ENCODE data around the gene EBLN2. TPM values are rescaled to one million over a fixed set of nuclear protein-coding genes. Genes with fewer than 3 reads are reported as not detected.

The EBLN2 gene
- total and polyA plus RNA-seq, 9 of the 15 experiments (the other 6 are each of a cell fraction or from before 2014, with no cell fraction given) = 0.39 to 4.6 (median 2.2) TPM

DNA sequence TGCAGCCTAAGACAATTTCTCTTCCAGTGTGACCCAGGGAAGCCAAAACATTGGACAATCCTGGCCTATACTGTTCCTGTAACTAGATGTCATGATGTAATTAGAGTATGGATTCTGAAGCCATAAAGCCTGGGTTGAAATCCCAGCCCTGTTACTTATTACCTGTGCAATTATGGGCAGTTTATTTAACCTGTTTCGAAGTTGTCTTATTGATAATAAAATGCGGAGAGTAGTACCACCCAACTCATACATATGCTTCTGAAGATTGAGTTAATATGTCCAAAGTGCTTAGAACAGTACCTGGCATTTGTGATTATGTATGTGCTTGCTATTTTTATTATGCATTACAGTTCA is 34.7 kb upstream of the EBLN2 start:
- FAIRE-seq (no peak), ATAC-seq (no peak), DNase-seq (ENCODE audit: extremely low read depth in 1 of 4, low spot score in 3 of 4) (no peak)
- Histone ChIP-seq H3K27ac (ENCODE audit: extremely low read depth, low read depth, low read length) (no peak overlapping the region), H4K20me1 (replicated peaks; ENCODE audit: control insufficient read depth, insufficient read depth, low read length) (peaks cover 16% of the 10 kb centered on the region), H3K9me3 (replicated peaks; ENCODE audit: control insufficient read depth, insufficient read depth, low read depth, low read length) (0 out of 2 replicates have a peak, but pooled peaks cover 3% of the 10 kb centered on the region), H3K4me3 (no peak overlapping the region), H3K36me3 (ENCODE audit: control insufficient read depth, insufficient read depth, low read length) (peaks cover 20% of the 10 kb centered on the region), H3K27me3 (ENCODE audit: control insufficient read depth in 2 of 2, insufficient read depth in 2 of 2, low read length in 2 of 2) (no peaks in the 10 kb centered on the region), H3K9me1 (ENCODE audit: control insufficient read depth, insufficient read depth, low read length) (no peaks in the 10 kb centered on the region), H3K9ac (ENCODE audit: insufficient read depth in 1 of 2, low read depth in 2 of 2, low read length in 2 of 2) (no peak overlapping the region), H3K4me2 (ENCODE audit: insufficient read depth, low read length) (no peak overlapping the region), H3K79me2 (ENCODE audit: control insufficient read depth, insufficient read depth, low read length) (peaks cover 100% of the 10 kb centered on the region), H3K4me1 (replicated peaks in 1 of 2; ENCODE audit: control insufficient read depth in 2 of 2, insufficient read depth in 2 of 2, low read length in 2 of 2) (peaks cover 9 to 10% of the 10 kb centered on the region in 2 experiments; a peak in 3 of 5 replicates), H2AFZ (ENCODE audit: low read depth, low read length) (no peak overlapping the region)
- 100% methylated on average over 2 of the region's 2 CpGs for WGBS (ENCODE audit: insufficient coverage, low coverage, missing lambda C conversion rate)
- in situ Hi-C loops (cut with MboI) = no loop called here
- ChIA-PET POLR2A (interaction anchor here (2.1 kb wide), 1 partner anchor 19 kb away, joined by 4 read pairs; no protein-coding TSS in a partner anchor), CTCF (ENCODE audit: low intra/inter-chr PET ratio) (no interaction called here)
- TF ChIP-seq, protein P1, sequence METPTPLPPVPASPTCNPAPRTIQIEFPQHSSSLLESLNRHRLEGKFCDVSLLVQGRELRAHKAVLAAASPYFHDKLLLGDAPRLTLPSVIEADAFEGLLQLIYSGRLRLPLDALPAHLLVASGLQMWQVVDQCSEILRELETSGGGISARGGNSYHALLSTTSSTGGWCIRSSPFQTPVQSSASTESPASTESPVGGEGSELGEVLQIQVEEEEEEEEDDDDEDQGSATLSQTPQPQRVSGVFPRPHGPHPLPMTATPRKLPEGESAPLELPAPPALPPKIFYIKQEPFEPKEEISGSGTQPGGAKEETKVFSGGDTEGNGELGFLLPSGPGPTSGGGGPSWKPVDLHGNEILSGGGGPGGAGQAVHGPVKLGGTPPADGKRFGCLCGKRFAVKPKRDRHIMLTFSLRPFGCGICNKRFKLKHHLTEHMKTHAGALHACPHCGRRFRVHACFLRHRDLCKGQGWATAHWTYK (CRISPR knock-in tag; IDR thresholded peaks at IDR 0.05) = no peak
- TF ChIP-seq, protein P2, sequence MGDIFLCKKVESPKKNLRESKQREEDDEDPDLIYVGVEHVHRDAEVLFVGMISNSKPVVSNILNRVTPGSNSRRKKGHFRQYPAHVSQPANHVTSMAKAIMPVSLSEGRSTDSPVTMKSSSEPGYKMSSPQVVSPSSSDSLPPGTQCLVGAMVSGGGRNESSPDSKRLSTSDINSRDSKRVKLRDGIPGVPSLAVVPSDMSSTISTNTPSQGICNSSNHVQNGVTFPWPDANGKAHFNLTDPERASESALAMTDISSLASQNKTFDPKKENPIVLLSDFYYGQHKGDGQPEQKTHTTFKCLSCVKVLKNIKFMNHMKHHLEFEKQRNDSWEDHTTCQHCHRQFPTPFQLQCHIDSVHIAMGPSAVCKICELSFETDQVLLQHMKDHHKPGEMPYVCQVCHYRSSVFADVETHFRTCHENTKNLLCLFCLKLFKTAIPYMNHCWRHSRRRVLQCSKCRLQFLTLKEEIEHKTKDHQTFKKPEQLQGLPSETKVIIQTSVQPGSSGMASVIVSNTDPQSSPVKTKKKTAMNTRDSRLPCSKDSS (IDR thresholded peaks at IDR 0.05; ENCODE audit: low read depth, partially characterized antibody) = no peak
- TF ChIP-seq SIN3A (IDR thresholded peaks at IDR 0.05; ENCODE audit: borderline replicate concordance in 2 of 2, control insufficient read depth in 1 of 2, low read depth in 2 of 2, low read length in 2 of 2) (no peak), ZNF561 (CRISPR knock-in tag; conservative IDR thresholded peaks at IDR 0.05) (no peak), RFX1 (IDR thresholded peaks at IDR 0.05) (no peak), ETV5 (CRISPR knock-in tag; IDR thresholded peaks at IDR 0.05; ENCODE audit: low read depth) (no peak), NELFE (IDR thresholded peaks at IDR 0.05; ENCODE audit: insufficient read depth, insufficient read length) (no peak), TSC22D4 (tag; IDR thresholded peaks at IDR 0.05) (no peak), BRF1 (IDR thresholded peaks at IDR 0.05; ENCODE audit: borderline replicate concordance, extremely low read depth, insufficient read length) (no peak), POLR2AphosphoS2 (IDR thresholded peaks at IDR 0.05; ENCODE audit: low read length) (no peak), C11orf30 (IDR thresholded peaks at IDR 0.05; ENCODE audit: low read depth) (no peak)
- TF ChIP-seq, protein P3, sequence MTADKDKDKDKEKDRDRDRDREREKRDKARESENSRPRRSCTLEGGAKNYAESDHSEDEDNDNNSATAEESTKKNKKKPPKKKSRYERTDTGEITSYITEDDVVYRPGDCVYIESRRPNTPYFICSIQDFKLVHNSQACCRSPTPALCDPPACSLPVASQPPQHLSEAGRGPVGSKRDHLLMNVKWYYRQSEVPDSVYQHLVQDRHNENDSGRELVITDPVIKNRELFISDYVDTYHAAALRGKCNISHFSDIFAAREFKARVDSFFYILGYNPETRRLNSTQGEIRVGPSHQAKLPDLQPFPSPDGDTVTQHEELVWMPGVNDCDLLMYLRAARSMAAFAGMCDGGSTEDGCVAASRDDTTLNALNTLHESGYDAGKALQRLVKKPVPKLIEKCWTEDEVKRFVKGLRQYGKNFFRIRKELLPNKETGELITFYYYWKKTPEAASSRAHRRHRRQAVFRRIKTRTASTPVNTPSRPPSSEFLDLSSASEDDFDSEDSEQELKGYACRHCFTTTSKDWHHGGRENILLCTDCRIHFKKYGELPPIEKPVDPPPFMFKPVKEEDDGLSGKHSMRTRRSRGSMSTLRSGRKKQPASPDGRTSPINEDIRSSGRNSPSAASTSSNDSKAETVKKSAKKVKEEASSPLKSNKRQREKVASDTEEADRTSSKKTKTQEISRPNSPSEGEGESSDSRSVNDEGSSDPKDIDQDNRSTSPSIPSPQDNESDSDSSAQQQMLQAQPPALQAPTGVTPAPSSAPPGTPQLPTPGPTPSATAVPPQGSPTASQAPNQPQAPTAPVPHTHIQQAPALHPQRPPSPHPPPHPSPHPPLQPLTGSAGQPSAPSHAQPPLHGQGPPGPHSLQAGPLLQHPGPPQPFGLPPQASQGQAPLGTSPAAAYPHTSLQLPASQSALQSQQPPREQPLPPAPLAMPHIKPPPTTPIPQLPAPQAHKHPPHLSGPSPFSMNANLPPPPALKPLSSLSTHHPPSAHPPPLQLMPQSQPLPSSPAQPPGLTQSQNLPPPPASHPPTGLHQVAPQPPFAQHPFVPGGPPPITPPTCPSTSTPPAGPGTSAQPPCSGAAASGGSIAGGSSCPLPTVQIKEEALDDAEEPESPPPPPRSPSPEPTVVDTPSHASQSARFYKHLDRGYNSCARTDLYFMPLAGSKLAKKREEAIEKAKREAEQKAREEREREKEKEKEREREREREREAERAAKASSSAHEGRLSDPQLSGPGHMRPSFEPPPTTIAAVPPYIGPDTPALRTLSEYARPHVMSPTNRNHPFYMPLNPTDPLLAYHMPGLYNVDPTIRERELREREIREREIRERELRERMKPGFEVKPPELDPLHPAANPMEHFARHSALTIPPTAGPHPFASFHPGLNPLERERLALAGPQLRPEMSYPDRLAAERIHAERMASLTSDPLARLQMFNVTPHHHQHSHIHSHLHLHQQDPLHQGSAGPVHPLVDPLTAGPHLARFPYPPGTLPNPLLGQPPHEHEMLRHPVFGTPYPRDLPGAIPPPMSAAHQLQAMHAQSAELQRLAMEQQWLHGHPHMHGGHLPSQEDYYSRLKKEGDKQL (CRISPR knock-in tag; IDR thresholded peaks at IDR 0.05; ENCODE audit: borderline replicate concordance) = no peak
- TF ChIP-seq, protein P4, sequence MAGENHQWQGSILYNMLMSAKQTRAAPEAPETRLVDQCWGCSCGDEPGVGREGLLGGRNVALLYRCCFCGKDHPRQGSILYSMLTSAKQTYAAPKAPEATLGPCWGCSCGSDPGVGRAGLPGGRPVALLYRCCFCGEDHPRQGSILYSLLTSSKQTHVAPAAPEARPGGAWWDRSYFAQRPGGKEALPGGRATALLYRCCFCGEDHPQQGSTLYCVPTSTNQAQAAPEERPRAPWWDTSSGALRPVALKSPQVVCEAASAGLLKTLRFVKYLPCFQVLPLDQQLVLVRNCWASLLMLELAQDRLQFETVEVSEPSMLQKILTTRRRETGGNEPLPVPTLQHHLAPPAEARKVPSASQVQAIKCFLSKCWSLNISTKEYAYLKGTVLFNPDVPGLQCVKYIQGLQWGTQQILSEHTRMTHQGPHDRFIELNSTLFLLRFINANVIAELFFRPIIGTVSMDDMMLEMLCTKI (IDR thresholded peaks at IDR 0.05; ENCODE audit: partially characterized antibody) = no peak
- intact Hi-C loops (cut with micrococcal nuclease) = no loop called here
- no TSS peak for BruUV-seq (replicated peaks)

Measured in K562 (cell line).